ENCODE measurements around the gene TRIM67.

The TRIM67 gene

DNA sequence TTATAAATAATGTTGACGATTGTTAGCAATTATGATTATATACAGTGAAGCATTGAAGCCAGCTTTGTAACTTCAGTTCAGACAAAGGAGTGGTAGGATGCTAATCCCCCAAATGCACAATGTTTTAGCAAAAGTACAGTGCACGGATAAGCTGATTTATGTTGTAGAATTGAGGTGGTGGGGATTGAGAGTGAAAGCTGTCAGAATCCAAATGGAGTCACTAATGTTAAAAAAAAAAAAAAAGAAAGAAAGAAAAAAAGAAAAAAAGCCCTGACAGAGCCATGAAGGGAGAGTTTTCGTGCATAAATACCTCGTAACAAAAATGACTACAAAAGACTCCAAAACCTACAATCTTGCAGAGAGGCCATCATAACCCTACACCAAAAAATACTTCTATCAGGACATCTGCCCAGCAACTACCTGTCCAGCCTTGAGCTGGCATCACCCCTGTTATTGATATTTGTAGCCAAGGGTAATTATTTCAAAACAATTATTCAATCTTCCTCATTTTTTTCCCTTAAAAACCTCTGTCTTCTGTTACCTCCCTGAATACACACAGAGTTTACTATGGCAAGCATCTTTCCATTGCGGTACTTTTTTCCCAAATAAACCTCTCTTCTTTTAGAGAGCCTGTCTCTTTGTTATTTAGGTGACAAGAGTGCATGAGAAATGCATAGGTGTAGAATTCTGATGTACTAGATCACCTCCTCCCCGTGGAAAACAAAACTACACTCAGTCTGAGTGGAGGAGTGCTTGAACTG is 2.5 kb upstream of the TRIM67 start:
- no peak for TF ChIP-seq SIN3A (IDR thresholded peaks at IDR 0.05; ENCODE audit: borderline replicate concordance, insufficient read depth, low read length)
- TF ChIP-seq, protein P1, sequence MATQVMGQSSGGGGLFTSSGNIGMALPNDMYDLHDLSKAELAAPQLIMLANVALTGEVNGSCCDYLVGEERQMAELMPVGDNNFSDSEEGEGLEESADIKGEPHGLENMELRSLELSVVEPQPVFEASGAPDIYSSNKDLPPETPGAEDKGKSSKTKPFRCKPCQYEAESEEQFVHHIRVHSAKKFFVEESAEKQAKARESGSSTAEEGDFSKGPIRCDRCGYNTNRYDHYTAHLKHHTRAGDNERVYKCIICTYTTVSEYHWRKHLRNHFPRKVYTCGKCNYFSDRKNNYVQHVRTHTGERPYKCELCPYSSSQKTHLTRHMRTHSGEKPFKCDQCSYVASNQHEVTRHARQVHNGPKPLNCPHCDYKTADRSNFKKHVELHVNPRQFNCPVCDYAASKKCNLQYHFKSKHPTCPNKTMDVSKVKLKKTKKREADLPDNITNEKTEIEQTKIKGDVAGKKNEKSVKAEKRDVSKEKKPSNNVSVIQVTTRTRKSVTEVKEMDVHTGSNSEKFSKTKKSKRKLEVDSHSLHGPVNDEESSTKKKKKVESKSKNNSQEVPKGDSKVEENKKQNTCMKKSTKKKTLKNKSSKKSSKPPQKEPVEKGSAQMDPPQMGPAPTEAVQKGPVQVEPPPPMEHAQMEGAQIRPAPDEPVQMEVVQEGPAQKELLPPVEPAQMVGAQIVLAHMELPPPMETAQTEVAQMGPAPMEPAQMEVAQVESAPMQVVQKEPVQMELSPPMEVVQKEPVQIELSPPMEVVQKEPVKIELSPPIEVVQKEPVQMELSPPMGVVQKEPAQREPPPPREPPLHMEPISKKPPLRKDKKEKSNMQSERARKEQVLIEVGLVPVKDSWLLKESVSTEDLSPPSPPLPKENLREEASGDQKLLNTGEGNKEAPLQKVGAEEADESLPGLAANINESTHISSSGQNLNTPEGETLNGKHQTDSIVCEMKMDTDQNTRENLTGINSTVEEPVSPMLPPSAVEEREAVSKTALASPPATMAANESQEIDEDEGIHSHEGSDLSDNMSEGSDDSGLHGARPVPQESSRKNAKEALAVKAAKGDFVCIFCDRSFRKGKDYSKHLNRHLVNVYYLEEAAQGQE (IDR thresholded peaks at IDR 0.05; ENCODE audit: insufficient read depth in 1 of 2, low read depth in 2 of 2, low read length in 2 of 2): no peak
- TF ChIP-seq TAF1 (IDR thresholded peaks at IDR 0.05; ENCODE audit: borderline replicate concordance, insufficient read depth, low read length): no peak
- TF ChIP-seq POLR2AphosphoS5 (IDR thresholded peaks at IDR 0.05; ENCODE audit: low read depth, low read length): no peak
- no peak for TF ChIP-seq FOXP2 (optimal IDR thresholded peaks at IDR 0.05; ENCODE audit: borderline replicate concordance, extremely low read depth, extremely low read length, insufficient read depth)

DNA sequence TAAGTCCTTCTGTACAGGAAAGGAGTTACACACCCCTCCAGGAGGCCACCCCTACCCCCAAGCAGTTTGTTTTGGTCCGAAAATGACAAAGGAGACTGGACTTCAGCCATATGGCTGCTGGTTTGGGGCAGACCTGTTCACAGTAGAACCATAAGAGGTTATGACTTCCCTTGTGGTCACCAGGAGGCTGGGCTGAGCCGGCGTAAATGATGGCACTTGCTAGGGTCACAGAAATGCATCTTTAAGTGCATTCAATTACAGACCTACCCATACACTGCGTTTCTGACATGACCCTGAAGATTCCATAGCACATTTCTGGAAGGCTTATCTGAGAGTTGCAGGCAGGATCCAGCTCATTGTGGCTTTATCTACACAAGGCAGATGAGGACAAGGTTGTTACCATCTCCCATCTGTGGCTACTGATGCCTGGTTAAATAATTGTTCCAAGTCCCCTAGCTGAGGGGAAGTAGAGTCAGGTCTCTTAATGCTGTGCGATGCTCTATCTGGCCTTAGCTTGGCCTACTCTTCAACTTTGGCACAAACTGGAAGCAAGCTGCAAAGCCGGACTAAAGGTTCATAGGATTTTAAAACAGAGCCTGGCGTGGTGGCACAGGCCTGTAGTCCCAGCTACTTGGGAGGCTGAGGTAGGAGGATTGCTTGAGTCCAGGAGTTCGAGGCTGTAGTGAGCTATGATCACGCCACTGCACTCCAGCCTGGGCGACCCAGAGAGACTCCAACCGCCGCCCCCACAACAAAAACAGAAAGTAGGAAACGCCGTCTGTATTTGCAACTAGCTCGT is 1.7 kb upstream of the TRIM67 start:
- TF ChIP-seq, protein P1 (IDR thresholded peaks at IDR 0.05; ENCODE audit: insufficient read depth in 1 of 2, low read depth in 2 of 2, low read length in 2 of 2): no peak
- TF ChIP-seq FOXP2 (optimal IDR thresholded peaks at IDR 0.05; ENCODE audit: borderline replicate concordance, extremely low read depth, extremely low read length, insufficient read depth) (no peak), SIN3A (IDR thresholded peaks at IDR 0.05; ENCODE audit: borderline replicate concordance, insufficient read depth, low read length) (no peak), TAF1 (IDR thresholded peaks at IDR 0.05; ENCODE audit: borderline replicate concordance, insufficient read depth, low read length) (no peak), POLR2AphosphoS5 (IDR thresholded peaks at IDR 0.05; ENCODE audit: low read depth, low read length) (no peak)

- TF ChIP-seq TAF1 (IDR thresholded peaks at IDR 0.05; ENCODE audit: borderline replicate concordance, insufficient read depth, low read length) (no peak), POLR2AphosphoS5 (IDR thresholded peaks at IDR 0.05; ENCODE audit: low read depth, low read length) (no peak), FOXP2 (optimal IDR thresholded peaks at IDR 0.05; ENCODE audit: borderline replicate concordance, extremely low read depth, extremely low read length, insufficient read depth) (no peak), SIN3A (IDR thresholded peaks at IDR 0.05; ENCODE audit: borderline replicate concordance, insufficient read depth, low read length) (no peak)
- TF ChIP-seq, protein P1 (IDR thresholded peaks at IDR 0.05; ENCODE audit: insufficient read depth in 1 of 2, low read depth in 2 of 2, low read length in 2 of 2): no peak
These were observed 777 bp upstream of the TRIM67 start for GRCh38 chr1:231160895-231161666.

DNA sequence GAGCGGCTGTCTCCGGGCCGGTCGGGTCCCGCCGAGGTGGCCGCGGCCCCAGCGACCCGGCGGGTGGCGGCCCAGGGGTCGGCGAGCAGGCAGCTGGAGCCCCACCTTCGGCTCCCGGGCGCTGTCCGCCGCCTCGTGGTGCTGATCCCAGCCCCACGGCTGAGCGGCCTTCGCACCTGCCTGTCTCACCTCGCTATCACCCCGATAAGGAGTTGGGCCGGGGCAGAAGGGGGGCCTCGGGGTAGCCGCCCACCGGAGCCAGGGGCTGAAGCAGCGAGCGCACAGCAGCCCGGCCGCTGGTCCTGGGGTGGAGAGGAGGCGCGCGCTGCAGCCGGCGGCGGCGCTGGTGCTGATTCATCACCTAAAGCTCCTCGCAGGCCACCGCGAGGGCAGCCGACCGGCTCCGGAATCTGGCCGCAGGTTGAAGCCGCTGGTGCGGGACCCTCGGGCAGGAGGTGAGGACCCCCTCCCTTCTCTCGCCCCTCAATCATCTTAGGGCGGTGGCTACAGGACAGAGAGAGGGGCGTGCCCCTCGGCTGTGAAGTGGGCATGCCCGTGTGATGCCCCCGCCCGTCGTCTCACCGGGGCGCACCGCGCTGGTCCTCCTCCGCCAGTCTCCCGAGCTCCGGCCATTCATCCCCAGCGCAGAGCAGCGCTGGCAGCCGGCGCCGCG is 575 bp downstream of the TRIM67 start:
- TF ChIP-seq SIN3A (IDR thresholded peaks at IDR 0.05; ENCODE audit: borderline replicate concordance, insufficient read depth, low read length) (peak; percentile 83; the same call in 1 of the 2 replicates), TAF1 (IDR thresholded peaks at IDR 0.05; ENCODE audit: borderline replicate concordance, insufficient read depth, low read length) (no peak), POLR2AphosphoS5 (IDR thresholded peaks at IDR 0.05; ENCODE audit: low read depth, low read length) (no peak), FOXP2 (optimal IDR thresholded peaks at IDR 0.05; ENCODE audit: borderline replicate concordance, extremely low read depth, extremely low read length, insufficient read depth) (no peak)
- TF ChIP-seq, protein P1 (IDR thresholded peaks at IDR 0.05; ENCODE audit: insufficient read depth in 1 of 2, low read depth in 2 of 2, low read length in 2 of 2): peak; percentile 92 to 96
